Activated T-cell treated with anti-CD3 and anti-CD28 coated beads, Interleukin-2, amount 50 U/mL, for 72 hours (primary cell): ENCODE measurements around the gene ANO4. TPM values are rescaled to one million over a fixed set of nuclear protein-coding genes. Genes with fewer than 3 reads are reported as not detected.
A peak's percentile ranks its signal among the peaks of the same experiment; 100 is the strongest.

Experiments used
- ATAC-seq, 2 donors: fragments of 150-1000 bp; cut with Tn5 transposase; replicated peaks in 1 of 2; 2 replicates each; pipeline ENCODE4 v1.10.0; 2021; ENCODE audit warnings: moderate library complexity in 2 of 2, mild to moderate bottlenecking in 1 of 2
- DNase-seq, 2 donors: peaks; one replicate each; pipeline ENCODE4 v3.0.0; 2021 to 2022; ENCODE audit warnings: mixed read lengths in 1 of 2
- H3K27ac Mint-ChIP-seq: one replicate; pipeline ENCODE4 v1.8.0; 2022; ENCODE audit warnings: mild to moderate bottlenecking, moderate library complexity, mixed read lengths
- H3K27me3 Mint-ChIP-seq: one replicate; pipeline ENCODE4 v1.8.0; 2022; ENCODE audit warnings: low read depth, mixed read lengths
- H3K36me3 Mint-ChIP-seq, 2 donors: one replicate each; pipeline ENCODE4 v1.8.0; 2022; ENCODE audit warnings: mixed read lengths in 2 of 2, mild to moderate bottlenecking in 1 of 2; ENCODE audit not compliant: insufficient read depth in 2 of 2
- H3K4me1 Mint-ChIP-seq: one replicate; pipeline ENCODE4 v1.8.0; 2022; ENCODE audit warnings: low read depth, mixed read lengths
- H3K4me3 Mint-ChIP-seq, 2 donors: one replicate each; pipeline ENCODE4 v1.8.0; 2022; ENCODE audit warnings: mild to moderate bottlenecking in 2 of 2, mixed read lengths in 2 of 2, moderate library complexity in 2 of 2
- H3K9me3 Mint-ChIP-seq, 2 donors: one replicate each; pipeline ENCODE4 v1.8.0; 2022; ENCODE audit warnings: mixed read lengths in 2 of 2
- total RNA-seq, 2 donors: library from RNA; stranded (reverse); gene quantifications; one replicate each; pipeline ENCODE4 v1.2.3, GENCODE V29; 2022

ANO4 gene
- total RNA-seq, 2 donors from 2014 or later, result not detected

DNA sequence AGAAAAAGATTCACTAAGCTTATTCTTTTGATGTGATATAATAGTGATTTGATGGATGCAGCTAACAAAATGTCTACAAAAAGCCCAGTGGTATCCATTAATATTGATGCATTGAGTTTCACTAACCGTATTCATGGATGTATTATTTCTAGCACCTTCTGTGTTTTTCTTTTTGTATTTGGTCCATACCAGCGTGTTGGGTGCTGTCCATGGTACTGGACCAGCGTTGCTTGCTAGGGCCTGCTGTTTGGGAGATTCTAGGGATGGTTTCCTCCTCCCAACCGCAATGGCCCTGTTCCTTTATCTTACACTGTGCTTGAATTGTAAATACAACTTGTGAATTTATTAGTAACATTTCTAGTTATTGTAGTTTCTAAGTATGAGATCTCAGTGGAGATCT lies 31.7 kb downstream of the ANO4 start:
- Mint-ChIP-seq H3K27me3 (no peaks in the 10 kb centered on the region), H3K4me1 (no peaks in the 10 kb centered on the region), H3K9me3 (peaks cover 0 to 2% of the 10 kb centered on the region in 2 donors), H3K36me3 (no peaks in the 10 kb centered on the region), H3K27ac (no peak overlapping the region), H3K4me3 (no peak overlapping the region)
- peak; percentile 1 to 10 for DNase-seq
- no peak for ATAC-seq

DNA sequence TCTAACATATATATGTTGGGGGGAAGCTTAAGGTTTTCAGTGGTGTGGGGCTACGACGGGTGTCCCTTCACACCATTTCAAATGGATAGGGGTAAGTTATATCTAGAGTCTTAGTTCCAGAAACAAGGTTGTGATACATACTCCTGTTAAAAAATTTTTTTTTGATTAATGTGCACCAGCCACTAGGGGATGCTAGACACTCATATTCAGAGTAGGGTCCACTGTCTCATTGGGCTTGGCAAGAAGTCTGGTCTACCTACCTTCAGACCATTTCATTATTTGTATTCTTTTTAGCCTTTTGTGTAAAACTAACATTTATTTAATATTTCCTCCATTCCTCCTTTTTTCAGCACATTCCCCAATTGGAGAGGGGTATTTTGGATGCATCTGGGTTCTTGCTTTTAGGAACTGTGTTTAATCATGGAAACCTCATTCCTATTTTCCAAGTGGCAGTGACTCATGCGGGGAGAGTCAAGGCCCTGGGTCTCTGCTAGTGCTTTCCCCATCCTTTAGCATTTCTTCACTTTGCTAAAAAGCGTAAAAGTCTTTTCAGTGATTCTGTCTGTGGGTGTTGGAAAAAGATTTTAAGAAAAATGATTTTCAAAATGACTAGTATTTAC lies 33.4 kb downstream of the ANO4 start:
- Mint-ChIP-seq H3K4me1 (no peaks in the 10 kb centered on the region), H3K27ac (no peak overlapping the region), H3K27me3 (no peaks in the 10 kb centered on the region), H3K36me3 (no peaks in the 10 kb centered on the region), H3K9me3 (peaks cover 0 to 2% of the 10 kb centered on the region in 2 donors), H3K4me3 (no peak overlapping the region)
- DNase-seq (no peak), ATAC-seq (no peak)

DNA sequence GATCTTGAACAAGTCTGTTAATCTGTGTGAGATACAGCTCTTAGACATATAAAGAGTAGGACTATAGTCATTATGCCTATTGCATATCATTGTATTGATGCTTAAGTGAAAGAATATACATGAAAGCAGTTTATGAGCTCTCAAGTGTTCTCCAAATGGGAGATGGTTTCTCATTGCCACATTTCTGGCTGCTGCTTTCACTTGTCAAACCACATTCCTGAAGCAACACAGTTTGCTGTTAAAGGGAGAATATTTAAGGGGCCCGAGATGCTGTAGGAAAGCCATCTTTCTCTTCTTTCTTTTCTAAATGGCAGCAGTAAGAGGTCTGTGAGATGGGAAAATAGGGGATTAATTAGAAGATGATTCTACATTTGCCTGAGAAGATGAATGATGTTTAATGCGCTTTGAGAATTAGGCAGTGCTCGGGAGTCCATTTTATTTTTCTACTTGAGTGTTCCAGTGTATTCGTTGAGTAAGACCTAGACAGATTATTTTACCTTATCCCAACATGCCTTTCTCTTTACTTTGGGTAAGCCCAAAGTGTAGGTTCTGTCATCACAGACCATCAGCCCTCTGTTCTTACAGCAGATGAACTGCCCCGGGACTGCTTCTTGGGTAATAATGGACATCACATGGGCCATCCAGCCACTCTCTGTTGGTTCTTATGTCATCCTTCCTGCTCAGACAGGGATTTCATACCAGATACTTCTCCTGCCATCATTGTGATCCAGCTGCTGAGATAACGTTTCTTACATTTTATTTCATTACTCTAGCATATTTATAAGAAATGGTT lies 35.6 kb downstream of the ANO4 start:
- H3K27ac Mint-ChIP-seq, result no peak overlapping the region
- no peaks in the 10 kb centered on the region for H3K36me3 Mint-ChIP-seq
- DNase-seq (no peak), ATAC-seq (no peak)
- no peaks in the 10 kb centered on the region for H3K27me3 Mint-ChIP-seq
- no peaks in the 10 kb centered on the region for H3K4me1 Mint-ChIP-seq
- no peak overlapping the region for H3K4me3 Mint-ChIP-seq
- peaks cover 2 to 3% of the 10 kb centered on the region in 2 donors for H3K9me3 Mint-ChIP-seq

DNA sequence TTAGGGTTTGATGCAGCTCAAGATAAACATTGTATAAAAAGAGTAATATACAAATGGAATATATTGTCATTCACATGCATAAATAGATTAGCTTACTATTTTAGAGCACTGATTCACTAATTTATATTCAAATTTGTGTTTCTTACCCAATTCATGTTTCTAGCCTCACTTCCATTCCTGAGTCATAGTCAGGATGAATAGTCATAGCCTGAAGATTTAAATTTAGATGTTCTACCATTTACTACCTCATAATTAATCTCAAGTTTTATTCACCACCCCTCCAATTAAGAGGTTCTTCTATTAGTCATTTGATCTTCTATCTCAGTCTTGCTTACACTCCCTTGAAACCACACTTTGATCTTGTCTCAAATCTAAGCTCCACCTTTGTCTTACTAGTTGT lies 38.7 kb downstream of the ANO4 start:
- Mint-ChIP-seq H3K27me3 (no peaks in the 10 kb centered on the region), H3K4me3 (no peak overlapping the region), H3K36me3 (no peaks in the 10 kb centered on the region), H3K4me1 (no peaks in the 10 kb centered on the region), H3K27ac (no peak overlapping the region), H3K9me3 (peaks cover 0 to 3% of the 10 kb centered on the region in 2 donors)
- DNase-seq (no peak), ATAC-seq (no peak)

DNA sequence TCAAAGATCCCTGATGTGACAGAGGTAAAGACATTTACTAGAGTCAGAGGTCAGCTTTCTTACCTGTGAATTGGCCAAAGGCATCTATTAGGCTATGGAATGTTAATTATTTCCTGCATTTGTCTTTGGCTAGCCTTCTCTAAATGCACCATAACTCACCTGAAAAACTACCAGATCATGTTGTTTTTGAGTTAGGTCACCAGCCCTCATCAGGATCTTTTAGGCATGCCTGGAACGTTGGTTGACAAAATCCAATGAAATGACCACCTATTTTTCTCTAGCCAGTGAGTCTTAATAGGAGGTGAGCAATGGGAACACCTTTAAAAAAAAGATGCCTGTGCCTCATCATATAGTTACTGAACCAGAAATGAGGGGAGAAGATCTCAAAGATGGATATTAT lies 46.2 kb downstream of the ANO4 start:
- Mint-ChIP-seq H3K36me3 (no peaks in the 10 kb centered on the region), H3K4me1 (no peaks in the 10 kb centered on the region), H3K27me3 (no peaks in the 10 kb centered on the region), H3K27ac (no peak overlapping the region), H3K4me3 (no peak overlapping the region), H3K9me3 (peaks cover 5 to 6% of the 10 kb centered on the region in 2 donors)
- no peak for DNase-seq
- no peak for ATAC-seq

DNA sequence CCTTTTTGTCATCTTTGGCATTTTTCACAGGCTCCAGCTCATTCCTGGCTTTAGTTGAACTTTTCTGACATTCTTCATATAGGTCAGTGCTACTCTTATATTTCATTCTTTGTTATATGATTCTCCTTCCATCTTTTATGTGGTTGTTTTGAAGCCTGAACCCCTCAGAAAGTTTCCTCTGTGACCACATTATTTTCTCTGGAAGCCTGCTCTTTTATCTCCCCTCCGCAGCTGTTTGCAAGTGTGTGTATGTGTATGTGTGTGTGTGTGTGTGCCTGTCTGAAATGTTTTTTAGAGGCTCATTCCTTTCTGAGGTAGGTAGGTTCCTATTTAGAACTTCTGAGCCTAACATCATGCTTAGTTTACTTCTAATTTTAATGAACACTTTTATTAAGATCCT lies 47.6 kb downstream of the ANO4 start:
- Mint-ChIP-seq H3K4me1 (no peaks in the 10 kb centered on the region), H3K27ac (no peak overlapping the region), H3K36me3 (no peaks in the 10 kb centered on the region)

DNA sequence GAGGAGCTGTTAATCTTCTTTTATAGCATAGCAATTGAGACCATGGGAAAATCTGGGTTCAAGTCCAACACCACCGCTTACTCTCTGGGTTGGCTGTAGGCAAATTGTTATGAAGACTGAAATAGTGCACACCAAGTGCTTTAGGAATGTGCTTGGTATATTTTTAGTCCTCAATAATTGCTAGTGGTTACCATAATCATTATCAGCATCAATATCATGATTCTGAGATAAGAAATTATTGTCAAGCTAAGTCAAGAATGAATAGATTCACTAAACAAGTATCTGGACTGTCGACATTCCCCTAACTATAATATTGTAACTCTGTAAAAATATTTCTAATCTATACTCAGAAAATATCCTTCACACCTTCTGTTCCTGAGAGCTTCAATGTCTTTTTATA lies 48.5 kb downstream of the ANO4 start:
- no peak overlapping the region for H3K27ac Mint-ChIP-seq
- ATAC-seq (no peak), DNase-seq (no peak)
- no peaks in the 10 kb centered on the region for H3K4me1 Mint-ChIP-seq
- H3K9me3 Mint-ChIP-seq, result peaks cover 5 to 6% of the 10 kb centered on the region in 2 donors
- no peaks in the 10 kb centered on the region for H3K36me3 Mint-ChIP-seq
- no peaks in the 10 kb centered on the region for H3K27me3 Mint-ChIP-seq
- no peak overlapping the region for H3K4me3 Mint-ChIP-seq

More for the DNA sequence above, 47.6 kb downstream of the ANO4 start:
- Mint-ChIP-seq H3K9me3 (peaks cover 5 to 6% of the 10 kb centered on the region in 2 donors), H3K4me3 (no peak overlapping the region), H3K27me3 (no peaks in the 10 kb centered on the region)
- no peak for DNase-seq
- ATAC-seq, result no peak

DNA sequence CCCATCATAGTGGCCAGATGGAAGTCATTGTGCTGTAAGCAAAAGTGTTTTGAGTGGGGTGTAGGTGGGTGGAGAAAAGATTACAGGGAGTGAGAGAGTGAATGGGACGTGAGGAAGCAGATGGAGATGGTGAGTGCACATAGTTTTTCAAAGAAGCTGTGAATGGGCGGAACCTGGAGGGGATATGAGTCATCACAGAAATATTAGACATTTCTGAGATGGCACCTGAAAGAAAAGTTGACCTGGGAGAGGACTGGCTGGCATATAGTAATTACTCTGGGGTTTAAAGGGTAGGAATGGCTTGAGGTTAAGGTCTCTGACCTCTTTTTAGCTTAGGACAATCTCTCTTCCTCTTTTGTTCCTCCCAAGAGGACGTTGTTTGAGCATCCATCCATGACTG lies 50.5 kb downstream of the ANO4 start:
- Mint-ChIP-seq H3K4me1 (no peaks in the 10 kb centered on the region), H3K9me3 (peaks cover 5 to 6% of the 10 kb centered on the region in 2 donors), H3K27me3 (no peaks in the 10 kb centered on the region), H3K27ac (no peak overlapping the region), H3K36me3 (no peaks in the 10 kb centered on the region), H3K4me3 (no peak overlapping the region)
- DNase-seq (no peak), ATAC-seq (no peak)

DNA sequence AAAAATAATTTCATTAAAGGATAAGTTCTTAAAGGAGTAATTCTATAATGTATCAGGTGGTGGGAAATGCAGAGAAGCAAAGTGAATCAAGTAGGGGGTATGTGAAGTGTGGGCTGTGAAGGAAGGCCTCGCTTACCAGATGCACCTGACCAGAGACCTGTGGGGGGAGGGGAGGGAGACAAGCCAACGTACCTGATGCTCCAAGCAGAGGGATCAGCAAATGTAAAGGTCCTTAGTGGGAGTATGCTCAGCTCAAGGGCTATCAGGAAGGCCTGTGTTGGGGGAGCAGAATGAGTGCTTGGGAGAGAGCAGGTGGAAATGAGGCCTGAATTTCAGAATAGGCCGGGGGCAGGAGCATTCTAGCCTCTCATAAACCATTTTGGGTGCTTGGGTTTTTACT lies 57.1 kb downstream of the ANO4 start:
- H3K9me3 Mint-ChIP-seq, result peaks cover 0 to 2% of the 10 kb centered on the region in 2 donors
- no peaks in the 10 kb centered on the region for H3K4me1 Mint-ChIP-seq
- ATAC-seq, result no peak
- no peaks in the 10 kb centered on the region for H3K36me3 Mint-ChIP-seq
- H3K27me3 Mint-ChIP-seq, result no peaks in the 10 kb centered on the region
- H3K27ac Mint-ChIP-seq, result no peak overlapping the region
- no peak for DNase-seq
- no peak overlapping the region for H3K4me3 Mint-ChIP-seq

DNA sequence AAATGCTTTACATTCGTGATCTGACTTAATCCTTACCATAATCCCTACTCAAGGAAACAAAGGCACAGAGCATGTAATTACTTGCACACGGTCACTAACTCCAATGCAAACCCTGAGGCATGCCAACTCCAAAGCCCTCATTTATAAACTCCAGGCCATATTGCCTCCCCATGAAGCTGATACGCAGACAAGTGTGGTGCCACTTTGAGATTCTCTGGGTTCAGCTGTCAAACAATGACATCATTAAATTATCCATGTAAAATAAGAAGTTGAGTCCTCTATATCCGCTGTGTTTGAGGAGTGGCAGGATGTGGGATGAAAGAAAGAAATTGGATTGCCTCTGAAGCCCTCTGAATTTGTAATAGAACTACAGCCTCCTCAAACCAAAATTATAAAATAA lies 62.8 kb downstream of the ANO4 start:
- Mint-ChIP-seq H3K4me1 (no peaks in the 10 kb centered on the region), H3K27ac (no peak overlapping the region), H3K4me3 (no peak overlapping the region), H3K9me3 (peaks cover 0 to 2% of the 10 kb centered on the region in 2 donors), H3K36me3 (no peaks in the 10 kb centered on the region), H3K27me3 (no peaks in the 10 kb centered on the region)
- no peak for DNase-seq
- ATAC-seq, result no peak

DNA sequence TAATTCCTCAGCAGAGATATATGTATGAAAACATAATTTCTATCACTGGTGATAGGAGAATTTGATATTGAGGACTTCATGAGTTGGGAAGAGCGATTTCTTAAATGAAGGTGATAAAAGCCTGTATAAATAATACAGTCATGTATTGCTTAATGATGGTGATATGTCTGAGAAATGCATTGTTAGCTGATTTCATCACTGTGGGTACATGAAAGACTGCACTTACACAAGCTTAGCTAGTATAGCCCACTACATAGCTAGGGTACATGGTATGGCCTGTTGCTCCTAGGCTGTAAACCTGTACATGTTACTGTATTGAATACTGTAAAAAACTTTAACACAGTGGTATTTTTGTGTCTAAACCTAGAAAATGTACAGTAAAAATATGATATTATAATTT lies 63.4 kb downstream of the ANO4 start:
- H3K27ac Mint-ChIP-seq, result no peak overlapping the region

DNA sequence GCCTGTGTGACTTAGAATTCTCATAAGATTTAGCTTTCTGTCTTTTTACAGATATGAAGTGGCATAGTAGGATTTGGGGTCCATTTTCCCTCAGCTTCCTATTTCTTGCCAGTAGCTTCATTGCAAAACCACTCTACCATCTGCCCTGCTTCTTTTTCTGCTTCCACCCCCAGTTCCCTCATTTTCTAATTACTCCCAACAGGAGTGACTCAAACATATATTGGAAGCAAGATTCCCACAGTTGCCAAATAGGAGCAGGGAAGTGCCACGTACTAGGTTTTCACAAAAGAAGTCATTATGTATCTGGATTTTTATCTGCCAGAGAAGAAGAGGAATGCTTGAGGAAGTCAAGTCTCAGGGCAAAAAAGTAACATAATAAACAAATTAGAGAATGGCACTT lies 64.1 kb downstream of the ANO4 start:
- no peak for DNase-seq
- Mint-ChIP-seq H3K27me3 (no peaks in the 10 kb centered on the region), H3K27ac (no peak overlapping the region), H3K36me3 (no peaks in the 10 kb centered on the region), H3K9me3 (peaks cover 0 to 2% of the 10 kb centered on the region in 2 donors), H3K4me3 (no peak overlapping the region), H3K4me1 (no peaks in the 10 kb centered on the region)
- ATAC-seq, result no peak

More for the DNA sequence above, 63.4 kb downstream of the ANO4 start:
- Mint-ChIP-seq H3K4me3 (no peak overlapping the region), H3K36me3 (no peaks in the 10 kb centered on the region), H3K4me1 (no peaks in the 10 kb centered on the region), H3K9me3 (peaks cover 0 to 2% of the 10 kb centered on the region in 2 donors), H3K27me3 (no peaks in the 10 kb centered on the region)
- DNase-seq (no peak), ATAC-seq (no peak)

DNA sequence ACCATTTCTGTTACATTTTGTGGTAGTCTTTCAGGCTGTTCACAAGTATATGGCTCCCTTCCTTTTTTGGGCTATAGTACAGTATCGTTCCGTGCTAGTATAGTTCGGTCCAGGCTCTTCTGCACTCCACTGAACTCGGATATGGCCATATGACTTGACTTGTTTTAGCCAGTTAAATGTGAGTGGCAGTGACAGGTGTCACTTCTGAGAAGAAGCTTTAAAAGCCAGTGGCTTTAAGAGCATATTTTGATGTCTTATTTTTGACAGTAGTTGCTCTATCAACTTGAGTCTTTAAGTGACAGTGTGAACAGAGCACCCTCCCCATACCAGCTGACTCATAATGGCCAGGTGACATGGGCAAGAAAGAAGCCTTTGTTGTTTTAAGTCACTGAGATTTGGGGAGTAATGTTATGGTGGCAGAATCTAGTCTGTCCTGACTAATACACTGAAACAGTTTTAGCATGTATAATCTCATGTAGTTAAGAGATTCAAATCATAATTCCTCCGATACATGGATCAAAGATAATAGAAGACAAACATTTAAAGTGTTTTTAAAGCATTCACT lies 64.6 kb downstream of the ANO4 start:
- no peak overlapping the region for H3K4me3 Mint-ChIP-seq
- H3K9me3 Mint-ChIP-seq, result peaks cover 0 to 2% of the 10 kb centered on the region in 2 donors
- H3K4me1 Mint-ChIP-seq, result no peaks in the 10 kb centered on the region
- ATAC-seq, result no peak
- H3K36me3 Mint-ChIP-seq, result no peaks in the 10 kb centered on the region
- H3K27ac Mint-ChIP-seq, result no peak overlapping the region
- H3K27me3 Mint-ChIP-seq, result no peaks in the 10 kb centered on the region
- no peak for DNase-seq
